ENCODE measurements around the gene MYL3.

MYL3 gene

GRCh38 chr3:46864061-46864881 is 1.0 kb upstream of the MYL3 start:
- DNase-seq = no peak

GRCh38 chr3:46862369-46863025 is 747 bp downstream of the MYL3 start:
- DNase-seq = no peak

GRCh38 chr3:46861605-46862368 is 1.5 kb downstream of the MYL3 start:
- DNase-seq = no peak

GRCh38 chr3:46860810-46861604 is 2.2 kb downstream of the MYL3 start:
- DNase-seq = no peak

GRCh38 chr3:46860017-46860809 is 3.0 kb downstream of the MYL3 start:
- no peak for DNase-seq

GRCh38 chr3:46859001-46859710 is 4.1 kb downstream of the MYL3 start:
- DNase-seq = no peak

- no peak for DNase-seq
Measured at GRCh38 chr3:46858456-46858855, 4.8 kb downstream of the MYL3 start.

- no peak for DNase-seq
Measured at GRCh38 chr3:46857485-46858341, 5.5 kb downstream of the MYL3 start.

GRCh38 chr3:46856576-46857471 is 6.4 kb downstream of the MYL3 start:
- no peak for DNase-seq

- DNase-seq = no peak
Measured at GRCh38 chr3:46854555-46854991, 8.7 kb downstream of the MYL3 start.

- no peak for DNase-seq
Measured at GRCh38 chr3:46853441-46854415, 9.5 kb downstream of the MYL3 start.

GRCh38 chr3:46852839-46853355 is 10.3 kb downstream of the MYL3 start:
- DNase-seq = no peak

- DNase-seq = no peak
Measured at GRCh38 chr3:46852334-46852720, 10.9 kb downstream of the MYL3 start.

- no peak for DNase-seq
Measured at GRCh38 chr3:46851364-46852333, 11.6 kb downstream of the MYL3 start.

GRCh38 chr3:46850468-46850779 is 12.8 kb downstream of the MYL3 start:
- DNase-seq = no peak

GRCh38 chr3:46849686-46850467 is 13.4 kb downstream of the MYL3 start:
- DNase-seq = no peak

Measured in fibroblast of skin of right biceps (primary cell).